WTC11 (cell line): ENCODE results near the gene TBRG4. TPM values are rescaled to one million over a fixed set of nuclear protein-coding genes. Genes with fewer than 3 reads are reported as not detected.

ENCODE experiments used
- ATAC-seq: fragments of 200-7000 bp; cut with Tn5 transposase; 2 replicates; pipeline ENCODE4 v1.10.0; 2021; ENCODE audit warnings: mild to moderate bottlenecking, moderate library complexity
- CTCF ChIA-PET: fragments of 300-600 bp; sonication (Branson Sonifier 250); formaldehyde crosslinking; loops from one replicate; lab custom pipeline; 2021; ENCODE audit warnings: antibody characterized with exemption; lab: Charles Lee
- POLR2A ChIA-PET: fragments of 350-600 bp; sonication (Branson Sonifier 250); formaldehyde crosslinking; loops from one replicate; lab custom pipeline; 2021; ENCODE audit warnings: antibody characterized with exemption; lab: Charles Lee
- DNase-seq: peaks from one replicate; pipeline ENCODE4 v3.0.0; 2021; ENCODE audit warnings: low spot score
- H3K27ac Mint-ChIP-seq: 2 replicates; pipeline ENCODE4 v1.8.0; 2021; ENCODE audit warnings: mixed read lengths
- H3K27me3 Mint-ChIP-seq: 2 replicates; pipeline ENCODE4 v1.8.0; 2021; ENCODE audit warnings: low read depth, mild to moderate bottlenecking, moderate library complexity, mixed read lengths
- H3K36me3 Mint-ChIP-seq: 2 replicates; pipeline ENCODE4 v1.8.0; 2021; ENCODE audit warnings: mixed read lengths
- H3K4me1 Mint-ChIP-seq: 2 replicates; pipeline ENCODE4 v1.8.0; 2022; ENCODE audit warnings: mixed read lengths
- H3K4me3 Mint-ChIP-seq: 2 replicates; pipeline ENCODE4 v1.8.0; 2021; ENCODE audit warnings: mild to moderate bottlenecking, moderate library complexity, mixed read lengths
- H3K9me3 Mint-ChIP-seq: 2 replicates; pipeline ENCODE4 v1.8.0; 2021; ENCODE audit warnings: mixed read lengths
- CBFB ChIP-seq: sonication (generic); formaldehyde crosslinking; IDR thresholded peaks from 2 replicates; pipeline ENCODE4 v1.8.1; 2022; ENCODE audit warnings: mild to moderate bottlenecking, low read depth, missing genetic modification reagents
- CREB1 ChIP-seq: sonication (generic); formaldehyde crosslinking; IDR thresholded peaks from 2 replicates; pipeline ENCODE4 v1.8.0; 2023; ENCODE audit warnings: mild to moderate bottlenecking, missing genetic modification reagents
- CREM ChIP-seq: sonication (generic); formaldehyde crosslinking; IDR thresholded peaks from 2 replicates; pipeline ENCODE4 v1.8.1; 2022; ENCODE audit warnings: mild to moderate bottlenecking, missing genetic modification reagents, moderate library complexity
- E2F1 ChIP-seq: sonication (generic); formaldehyde crosslinking; IDR thresholded peaks from 2 replicates; pipeline ENCODE4 v1.8.0; 2022; ENCODE audit warnings: mild to moderate bottlenecking, missing genetic modification reagents
- FOXK1 ChIP-seq: sonication (generic); formaldehyde crosslinking; IDR thresholded peaks from 2 replicates; pipeline ENCODE4 v1.8.0; 2022; ENCODE audit warnings: mild to moderate bottlenecking, moderate library complexity, missing genetic modification reagents
- FOXP1 ChIP-seq: sonication (generic); formaldehyde crosslinking; IDR thresholded peaks from 2 replicates; pipeline ENCODE4 v1.8.0; 2022; ENCODE audit warnings: missing genetic modification reagents, mild to moderate bottlenecking, moderate library complexity, borderline replicate concordance
- MLX ChIP-seq: sonication (generic); formaldehyde crosslinking; IDR thresholded peaks from 2 replicates; pipeline ENCODE4 v1.8.1; 2023; ENCODE audit warnings: mild to moderate bottlenecking, missing genetic modification reagents, moderate library complexity
- MXD4 ChIP-seq: fragments of 250-450 bp; sonication (Bioruptor Pico); IDR thresholded peaks from 2 replicates; pipeline ENCODE4 v1.8.0; 2021; ENCODE audit warnings: mild to moderate bottlenecking, moderate library complexity, borderline replicate concordance
- MYBL2 ChIP-seq: sonication (generic); formaldehyde crosslinking; IDR thresholded peaks from 2 replicates; pipeline ENCODE4 v1.8.1; 2023; ENCODE audit warnings: mild to moderate bottlenecking, moderate library complexity, missing genetic modification reagents
- NFE2L1 ChIP-seq: sonication (generic); formaldehyde crosslinking; IDR thresholded peaks from 2 replicates; pipeline ENCODE4 v1.8.1; 2023; ENCODE audit warnings: missing genetic modification reagents
- RELA ChIP-seq: sonication (generic); formaldehyde crosslinking; IDR thresholded peaks from 2 replicates; pipeline ENCODE4 v1.8.1; 2022; ENCODE audit warnings: missing genetic modification reagents, mild to moderate bottlenecking, borderline replicate concordance
- RORB ChIP-seq: fragments of 250-450 bp; sonication (Bioruptor Pico); IDR thresholded peaks from 2 replicates; pipeline ENCODE4 v1.9.0; 2021; ENCODE audit warnings: mild to moderate bottlenecking
- SMAD4 ChIP-seq: sonication (generic); formaldehyde crosslinking; IDR thresholded peaks from 2 replicates; pipeline ENCODE4 v1.8.0; 2022; ENCODE audit warnings: mild to moderate bottlenecking, missing genetic modification reagents
- ZNF121 ChIP-seq: sonication (generic); formaldehyde crosslinking; IDR thresholded peaks from 2 replicates; pipeline ENCODE4 v1.8.0; 2023; ENCODE audit warnings: missing genetic modification reagents
- ZNF416 ChIP-seq: fragments of 250-450 bp; sonication (Bioruptor Pico); IDR thresholded peaks from 2 replicates; pipeline ENCODE4 v1.9.0; 2021; ENCODE audit warnings: mild to moderate bottlenecking, inconsistent platforms
- ZNF423 ChIP-seq: fragments of 250-450 bp; sonication (Bioruptor Pico); IDR thresholded peaks from 2 replicates; pipeline ENCODE4 v2.1.2; 2022; ENCODE audit warnings: mild to moderate bottlenecking, moderate library complexity
- ZNF671 ChIP-seq: fragments of 250-450 bp; sonication (Bioruptor Pico); IDR thresholded peaks from 2 replicates; pipeline ENCODE4 v1.8.0; 2021; ENCODE audit warnings: mild to moderate bottlenecking
- total RNA-seq: library from RNA; stranded (reverse); gene quantifications from 3 replicates; pipeline ENCODE4 v1.2.3, GENCODE V29; 2021
- TF ChIP-seq, protein P1 (sequence below): sonication (generic); formaldehyde crosslinking; conservative IDR thresholded peaks from 2 replicates; pipeline ENCODE4 v1.8.1; 2022; ENCODE audit warnings: mild to moderate bottlenecking, missing genetic modification reagents
- TF ChIP-seq, protein P2 (sequence below): sonication (generic); formaldehyde crosslinking; IDR thresholded peaks from 2 replicates; pipeline ENCODE4 v1.8.1; 2023; ENCODE audit warnings: mild to moderate bottlenecking, moderate library complexity, missing genetic modification reagents

The TBRG4 gene
- total RNA-seq, 1 experiment from 2014 or later, result 167 TPM

DNA sequence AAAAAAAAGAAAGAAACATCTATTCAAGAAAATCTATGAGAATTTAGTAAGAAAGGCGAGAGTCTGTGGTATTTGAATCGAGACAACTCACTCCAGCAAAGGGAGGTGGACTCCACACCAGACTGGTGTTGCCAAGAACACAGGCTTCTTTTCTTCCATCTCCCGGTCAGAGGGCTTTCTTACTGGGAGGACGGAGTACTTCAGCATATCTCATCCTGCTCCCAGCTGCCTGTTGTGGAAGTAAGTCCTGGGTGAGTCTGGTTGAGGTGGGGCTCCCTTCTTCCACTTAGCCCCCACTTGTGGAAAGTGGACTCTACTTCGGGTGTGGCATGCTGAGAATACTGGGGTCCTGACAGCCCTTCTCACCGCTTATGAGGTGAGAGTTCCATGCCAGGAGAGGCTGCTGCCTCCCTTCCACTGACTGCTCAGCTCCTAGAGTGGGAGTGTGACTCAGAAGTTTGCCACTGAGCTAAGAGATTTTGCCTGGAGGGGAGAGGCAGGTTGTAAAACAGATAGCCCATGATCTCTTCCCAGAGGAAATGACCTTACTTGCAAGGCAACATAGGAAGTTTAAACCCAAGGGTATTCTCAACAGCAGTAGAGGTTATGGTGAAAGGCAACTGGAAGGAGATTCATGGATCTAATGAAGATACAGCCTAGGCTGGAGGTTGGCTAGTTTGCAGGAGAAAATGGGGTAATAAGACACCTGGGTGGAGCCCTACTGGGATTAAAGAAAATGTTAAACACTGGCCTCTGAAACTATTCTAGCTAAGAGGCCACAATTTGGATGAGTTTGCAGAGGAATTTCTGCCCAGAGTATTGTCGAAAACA is 19.2 kb downstream of the TBRG4 start:
- Mint-ChIP-seq H3K27ac (peak overlapping the region; percentile 57), H3K9me3 (no peaks in the 10 kb centered on the region), H3K27me3 (peaks cover 20% of the 10 kb centered on the region), H3K36me3 (no peaks in the 10 kb centered on the region), H3K4me1 (peaks cover 15% of the 10 kb centered on the region), H3K4me3 (no peak overlapping the region)
- ATAC-seq, result peak; percentile 25
- ChIA-PET POLR2A (interaction anchor here (0.5 to 0.6 kb wide), 2 partner anchors 179 to 540 kb away, joined by 4 read pairs; no protein-coding TSS in a partner anchor), CTCF (interaction anchor here (0.8 to 1.9 kb wide), 3 partner anchors 22 to 128 kb away, joined by 3 to 7 read pairs (median 3); no protein-coding TSS in a partner anchor)
- TF ChIP-seq FOXK1 (no peak), NFE2L1 (CRISPR knock-in tag) (no peak), MYBL2 (no peak), ZNF423 (no peak), E2F1 (no peak), CBFB (no peak), CREB1 (CRISPR knock-in tag) (no peak), ZNF121 (CRISPR knock-in tag) (no peak), RELA (CRISPR knock-in tag) (no peak)
- DNase-seq, result no peak

GRCh38 chr7:45089341-45089891 is 22.1 kb downstream of the TBRG4 start:
- CTCF ChIA-PET, result interaction anchor here (0.8 to 3.1 kb wide), 4 partner anchors 22 to 524 kb away, joined by 3 to 21 read pairs (median 9); partner anchors contain the start of gene TBRG4
- POLR2A ChIA-PET, result interaction anchor here (1.0 to 2.5 kb wide), 3 partner anchors 22 to 114 kb away, joined by 3 to 7 read pairs (median 3); partner anchors contain the start of gene TBRG4
- Mint-ChIP-seq H3K27me3 (peaks cover 24% of the 10 kb centered on the region), H3K4me3 (peak overlapping the region; percentile 74), H3K9me3 (no peaks in the 10 kb centered on the region), H3K27ac (no peak overlapping the region), H3K36me3 (no peaks in the 10 kb centered on the region), H3K4me1 (peaks cover 15% of the 10 kb centered on the region)
- DNase-seq (peak; percentile 95), ATAC-seq (peak; percentile 61)
- no peak for TF ChIP-seq RORB (CRISPR knock-in tag)
- TF ChIP-seq SMAD4 (CRISPR knock-in tag), result no peak
- no peak for TF ChIP-seq FOXP1
- TF ChIP-seq ZNF671, result no peak
- TF ChIP-seq MLX, result no peak
- TF ChIP-seq, protein P1, sequence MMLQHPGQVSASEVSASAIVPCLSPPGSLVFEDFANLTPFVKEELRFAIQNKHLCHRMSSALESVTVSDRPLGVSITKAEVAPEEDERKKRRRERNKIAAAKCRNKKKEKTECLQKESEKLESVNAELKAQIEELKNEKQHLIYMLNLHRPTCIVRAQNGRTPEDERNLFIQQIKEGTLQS, result no peak
- no peak for TF ChIP-seq CREM
- TF ChIP-seq ZNF416, result no peak
- no peak for TF ChIP-seq FOXK1
- TF ChIP-seq, protein P2, sequence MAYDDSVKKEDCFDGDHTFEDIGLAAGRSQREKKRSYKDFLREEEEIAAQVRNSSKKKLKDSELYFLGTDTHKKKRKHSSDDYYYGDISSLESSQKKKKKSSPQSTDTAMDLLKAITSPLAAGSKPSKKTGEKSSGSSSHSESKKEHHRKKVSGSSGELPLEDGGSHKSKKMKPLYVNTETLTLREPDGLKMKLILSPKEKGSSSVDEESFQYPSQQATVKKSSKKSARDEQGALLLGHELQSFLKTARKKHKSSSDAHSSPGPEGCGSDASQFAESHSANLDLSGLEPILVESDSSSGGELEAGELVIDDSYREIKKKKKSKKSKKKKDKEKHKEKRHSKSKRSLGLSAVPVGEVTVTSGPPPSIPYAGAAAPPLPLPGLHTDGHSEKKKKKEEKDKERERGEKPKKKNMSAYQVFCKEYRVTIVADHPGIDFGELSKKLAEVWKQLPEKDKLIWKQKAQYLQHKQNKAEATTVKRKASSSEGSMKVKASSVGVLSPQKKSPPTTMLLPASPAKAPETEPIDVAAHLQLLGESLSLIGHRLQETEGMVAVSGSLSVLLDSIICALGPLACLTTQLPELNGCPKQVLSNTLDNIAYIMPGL (CRISPR knock-in tag), result no peak
- TF ChIP-seq MXD4 (CRISPR knock-in tag), result no peak
